CD14-positive monocyte (primary cell): ENCODE data around the gene PEAK1. TPM values are rescaled to one million over a fixed set of nuclear protein-coding genes. Genes with fewer than 3 reads are reported as not detected.

Source experiments
- DNase-seq, 3 donors: peaks; one replicate each; pipeline ENCODE4 v3.0.0-alpha.2; 2011 to 2022
- H2AFZ ChIP-seq: 2 replicates; pipeline ENCODE4 v1.6.0; 2012; ENCODE audit warnings: mild to moderate bottlenecking, low read depth, low read length, inconsistent platforms; ENCODE audit not compliant: insufficient read depth, poor library complexity, severe bottlenecking
- H3K27ac ChIP-seq, 2 donors: 1 replicate in 1 of 2; 2 replicates in 1 of 2; pipeline ENCODE4 v1.5.1; 2012 to 2013; ENCODE audit warnings: low read length in 2 of 2, control low read depth in 1 of 2, inconsistent platforms in 1 of 2, low read depth in 1 of 2, mild to moderate bottlenecking in 1 of 2
- H3K27me3 ChIP-seq, 2 donors: one replicate each; pipeline versions ENCODE4 v1.6.0 to v1.6.1; 2011 to 2013; ENCODE audit warnings: low read length in 2 of 2; ENCODE audit not compliant: control insufficient read depth in 2 of 2, insufficient read depth in 2 of 2
- H3K36me3 ChIP-seq, 2 donors: replicated peaks in 1 of 2; 1 replicate in 1 of 2; 2 replicates in 1 of 2; pipeline versions ENCODE4 v1.5.1 to v1.6.1; 2012 to 2013; ENCODE audit warnings: low read length in 2 of 2, control low read depth in 1 of 2, inconsistent platforms in 1 of 2, mild to moderate bottlenecking in 1 of 2; ENCODE audit not compliant: insufficient read depth in 2 of 2, control insufficient read depth in 1 of 2
- H3K4me1 ChIP-seq, 2 donors: 1 replicate in 1 of 2; 2 replicates in 1 of 2; pipeline versions ENCODE4 v1.5.1 to v1.6.1; 2012 to 2013; ENCODE audit warnings: low read length in 2 of 2, control low read depth in 1 of 2, inconsistent platforms in 1 of 2, mild to moderate bottlenecking in 1 of 2, moderate library complexity in 1 of 2; ENCODE audit not compliant: insufficient read depth in 2 of 2, control insufficient read depth in 1 of 2
- H3K4me2 ChIP-seq: replicated peaks from 2 replicates; pipeline ENCODE3; 2012; ENCODE audit warnings: low read length, moderate library complexity, mild to moderate bottlenecking; ENCODE audit not compliant: poor library complexity, severe bottlenecking; ENCODE audit errors: extremely low read depth
- H3K4me3 ChIP-seq, 3 experiments: fragments of 200-600 bp in 1 of 3; sonication (generic) in 1 of 3; replicated peaks in 1 of 3; 1 replicate in 2 of 3; 2 replicates in 1 of 3; pipeline ENCODE4 v1.5.1; 2011 to 2013; ENCODE audit warnings: low read length in 3 of 3, mild to moderate bottlenecking in 3 of 3, control low read depth in 2 of 3, low read depth in 2 of 3, inconsistent platforms in 1 of 3, moderate library complexity in 1 of 3
- H3K79me2 ChIP-seq: 2 replicates; pipeline ENCODE4 v1.6.0; 2012; ENCODE audit warnings: mild to moderate bottlenecking, control low read depth, inconsistent platforms, low read length, moderate library complexity; ENCODE audit not compliant: insufficient read depth
- H3K9ac ChIP-seq: 2 replicates; pipeline ENCODE4 v1.6.0; 2017; ENCODE audit warnings: low read length, mild to moderate bottlenecking; ENCODE audit not compliant: insufficient read depth, poor library complexity, severe bottlenecking
- H3K9me3 ChIP-seq, 2 donors: replicated peaks in 1 of 2; 1 replicate in 1 of 2; 2 replicates in 1 of 2; pipeline versions ENCODE4 v1.5.1 to v1.6.1; 2012 to 2013; ENCODE audit warnings: low read length in 2 of 2, control low read depth in 1 of 2; ENCODE audit not compliant: control insufficient read depth in 1 of 2, insufficient read depth in 1 of 2
- H4K20me1 ChIP-seq: 2 replicates; pipeline ENCODE4 v1.6.0; 2012; ENCODE audit warnings: mild to moderate bottlenecking, low read length, control low read depth, moderate library complexity; ENCODE audit not compliant: insufficient read depth
- H3K27ac Mint-ChIP-seq, 7 donors: one replicate each; pipeline ENCODE4 v1.8.0; 2020; ENCODE audit warnings: mild to moderate bottlenecking in 7 of 7, mixed read lengths in 7 of 7, moderate library complexity in 6 of 7, inconsistent platforms in 2 of 7
- H3K27me3 Mint-ChIP-seq, 3 donors: one replicate each; pipeline ENCODE4 v1.8.0; 2021 to 2022; ENCODE audit warnings: low read depth in 3 of 3, mild to moderate bottlenecking in 3 of 3, mixed read lengths in 3 of 3, moderate library complexity in 3 of 3, inconsistent platforms in 1 of 3
- H3K36me3 Mint-ChIP-seq, 2 donors: one replicate each; pipeline ENCODE4 v1.8.0; 2020; ENCODE audit warnings: mixed read lengths in 2 of 2, inconsistent platforms in 1 of 2, mild to moderate bottlenecking in 1 of 2
- H3K4me1 Mint-ChIP-seq: one replicate; pipeline ENCODE4 v1.8.0; 2020; ENCODE audit warnings: mild to moderate bottlenecking, mixed read lengths
- H3K4me3 Mint-ChIP-seq, 2 donors: one replicate each; pipeline ENCODE4 v1.8.0; 2020; ENCODE audit warnings: mild to moderate bottlenecking in 2 of 2, mixed read lengths in 2 of 2, moderate library complexity in 1 of 2
- H3K9me3 Mint-ChIP-seq, 7 donors: one replicate each; pipeline ENCODE4 v1.8.0; 2020 to 2022; ENCODE audit warnings: mixed read lengths in 7 of 7, mild to moderate bottlenecking in 6 of 7, moderate library complexity in 6 of 7, inconsistent platforms in 2 of 7
- WGBS: methylation state at CpG from one replicate; pipeline ENCODE4 v1.1.5; 2013; ENCODE audit warnings: missing lambda C conversion rate; ENCODE audit not compliant: insufficient coverage; 5-methylcytosine and 5-hydroxymethylcytosine counted together
- intact Hi-C, 2 donors: fragments of 100-400 bp; cut with micrococcal nuclease; formaldehyde crosslinking; loops; one replicate each; pipeline versions ENCODE4 v1.15.0 to v1.15.1; 2023
- polyA plus RNA-seq, 3 donors: library from polyadenylated mRNA; depleted of rRNA in 1 of 3; unstranded in 2 of 3; stranded (reverse) in 1 of 3; fragments of 300-500 nt in 2 of 3; fragments of >200 nt in 1 of 3; fragmentation: Illumina TruSeq in 2 of 3; gene quantifications; 1 replicate in 2 of 3; 2 replicates in 1 of 3; pipeline ENCODE4 v1.2.3, GENCODE V29; 2012 to 2021
- TF ChIP-seq, protein P1 (sequence below): fragments of 200-600 bp; IDR thresholded peaks from one replicate; pipeline ENCODE4 v1.8.0; 2022; ENCODE audit warnings: antibody characterized with exemption, mild to moderate bottlenecking

PEAK1 gene
- polyA plus RNA-seq, 3 donors: 0.85 to 8.7 (median 1.1) TPM

DNA sequence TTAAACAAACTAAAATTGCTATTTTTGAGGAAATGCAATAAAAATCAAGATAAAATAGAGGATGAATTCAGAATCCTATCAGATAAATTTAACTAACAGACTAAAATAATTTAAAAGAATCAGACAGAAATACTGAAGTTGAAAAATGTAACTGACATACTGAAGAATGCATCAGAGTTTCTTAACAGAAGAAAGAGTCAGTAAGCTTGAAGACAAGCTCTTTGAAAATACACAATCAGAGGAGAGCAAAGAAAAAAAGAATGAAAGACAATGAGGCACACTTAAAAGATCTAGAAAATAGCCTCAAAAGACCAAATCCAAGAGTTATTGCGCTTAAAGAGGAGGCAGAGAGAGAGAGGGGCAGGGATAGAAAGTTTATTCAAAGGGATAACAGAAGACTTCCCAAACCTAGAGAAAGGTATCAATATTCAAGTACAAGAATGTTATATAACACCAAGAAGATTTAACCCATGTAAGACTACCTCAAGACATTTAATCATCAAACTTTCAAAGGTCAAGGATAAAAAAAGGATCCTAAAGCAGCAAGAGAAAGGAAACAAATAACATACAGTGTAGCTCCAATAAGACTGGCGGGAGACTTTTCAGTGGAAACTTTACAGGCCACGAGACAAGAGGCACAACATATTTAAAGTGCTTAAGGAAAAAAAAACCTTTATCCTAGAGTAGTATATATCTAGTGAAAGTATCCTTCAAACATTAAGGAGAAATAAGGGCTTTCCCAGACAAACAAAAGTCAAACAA, 24.7 kb downstream of the PEAK1 start:
- no peak overlapping the region for H3K4me3 ChIP-seq
- H3K9ac ChIP-seq: no peak overlapping the region
- intact Hi-C loops: no loop called here
- H3K9me3 Mint-ChIP-seq: peaks cover 27 to 46% (median 33%) of the 10 kb centered on the region in 7 donors
- peaks cover 3% of the 10 kb centered on the region for H4K20me1 ChIP-seq
- TF ChIP-seq, protein P1, sequence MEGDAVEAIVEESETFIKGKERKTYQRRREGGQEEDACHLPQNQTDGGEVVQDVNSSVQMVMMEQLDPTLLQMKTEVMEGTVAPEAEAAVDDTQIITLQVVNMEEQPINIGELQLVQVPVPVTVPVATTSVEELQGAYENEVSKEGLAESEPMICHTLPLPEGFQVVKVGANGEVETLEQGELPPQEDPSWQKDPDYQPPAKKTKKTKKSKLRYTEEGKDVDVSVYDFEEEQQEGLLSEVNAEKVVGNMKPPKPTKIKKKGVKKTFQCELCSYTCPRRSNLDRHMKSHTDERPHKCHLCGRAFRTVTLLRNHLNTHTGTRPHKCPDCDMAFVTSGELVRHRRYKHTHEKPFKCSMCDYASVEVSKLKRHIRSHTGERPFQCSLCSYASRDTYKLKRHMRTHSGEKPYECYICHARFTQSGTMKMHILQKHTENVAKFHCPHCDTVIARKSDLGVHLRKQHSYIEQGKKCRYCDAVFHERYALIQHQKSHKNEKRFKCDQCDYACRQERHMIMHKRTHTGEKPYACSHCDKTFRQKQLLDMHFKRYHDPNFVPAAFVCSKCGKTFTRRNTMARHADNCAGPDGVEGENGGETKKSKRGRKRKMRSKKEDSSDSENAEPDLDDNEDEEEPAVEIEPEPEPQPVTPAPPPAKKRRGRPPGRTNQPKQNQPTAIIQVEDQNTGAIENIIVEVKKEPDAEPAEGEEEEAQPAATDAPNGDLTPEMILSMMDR: no peak
- WGBS: no CpG with 5 or more reads among the region's 3 CpGs
- peaks cover 3% of the 10 kb centered on the region for H3K4me1 Mint-ChIP-seq
- no peak overlapping the region for H3K27ac Mint-ChIP-seq
- H3K27me3 ChIP-seq: no peaks in the 10 kb centered on the region
- H3K4me2 ChIP-seq: no peak overlapping the region
- DNase-seq: no peak
- H3K4me1 ChIP-seq: no peaks in the 10 kb centered on the region
- peaks cover 4 to 21% of the 10 kb centered on the region in 2 donors for H3K9me3 ChIP-seq
- H2AFZ ChIP-seq: no peak overlapping the region
- H3K27ac ChIP-seq: no peak overlapping the region
- H3K27me3 Mint-ChIP-seq: peaks cover 0 to 3% (median 0%) of the 10 kb centered on the region in 3 donors
- H3K79me2 ChIP-seq: peaks cover 25% of the 10 kb centered on the region
- H3K36me3 Mint-ChIP-seq: peaks cover 4% of the 10 kb centered on the region in 2 donors
- no peaks in the 10 kb centered on the region for H3K36me3 ChIP-seq
- no peak overlapping the region for H3K4me3 Mint-ChIP-seq

DNA sequence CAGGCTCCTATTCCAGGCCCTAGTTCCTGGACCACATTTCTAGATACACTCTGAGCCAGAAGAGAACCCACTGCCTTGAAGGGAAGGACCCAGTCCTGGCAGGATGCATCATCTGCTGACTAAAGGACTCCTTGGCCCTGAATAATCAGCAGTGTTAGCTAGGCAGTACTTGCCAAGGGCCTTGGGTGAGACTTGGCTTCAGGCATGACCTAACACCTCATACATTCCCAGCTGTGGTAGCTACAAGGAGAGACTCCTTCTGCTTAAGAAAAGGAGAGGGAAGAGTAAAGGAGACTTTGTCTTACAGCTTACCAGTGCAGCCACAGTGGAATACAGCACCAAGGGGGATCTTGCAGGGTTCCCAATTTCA, 26.4 kb downstream of the PEAK1 start:
- no peak overlapping the region for H3K4me3 ChIP-seq
- Mint-ChIP-seq H3K4me3 (no peak overlapping the region), H3K4me1 (peaks cover 3% of the 10 kb centered on the region), H3K36me3 (peaks cover 2 to 4% of the 10 kb centered on the region in 2 donors), H3K27ac (peak overlapping the region in 1 of 7 donors; percentile 5), H3K9me3 (peaks cover 19 to 31% (median 24%) of the 10 kb centered on the region in 7 donors), H3K27me3 (peaks cover 0 to 4% (median 0%) of the 10 kb centered on the region in 3 donors)
- peaks cover 18% of the 10 kb centered on the region for H3K79me2 ChIP-seq
- intact Hi-C loops: no loop called here
- H3K4me2 ChIP-seq: no peak overlapping the region
- no peaks in the 10 kb centered on the region for H3K27me3 ChIP-seq
- peaks cover 4 to 19% of the 10 kb centered on the region in 2 donors for H3K9me3 ChIP-seq
- H3K4me1 ChIP-seq: no peaks in the 10 kb centered on the region
- no peak overlapping the region for H3K27ac ChIP-seq
- H3K36me3 ChIP-seq: no peaks in the 10 kb centered on the region
- H4K20me1 ChIP-seq: peaks cover 3% of the 10 kb centered on the region
- TF ChIP-seq, protein P1: no peak
- no peak for DNase-seq
- H3K9ac ChIP-seq: no peak overlapping the region
- H2AFZ ChIP-seq: no peak overlapping the region
